GM04504 (cell line): ENCODE results near the gene CYP46A1.

Experiments used
- DNase-seq: peaks from one replicate; pipeline ENCODE4 v3.0.0-alpha.2; 2012; ENCODE audit warnings: low read depth

The CYP46A1 gene

GRCh38 chr14:99745307-99745951, 61.3 kb downstream of the CYP46A1 start:
- no peak for DNase-seq

GRCh38 chr14:99747167-99747566, 63.1 kb downstream of the CYP46A1 start:
- no peak for DNase-seq

- no peak for DNase-seq
Measured at GRCh38 chr14:99747582-99748330, 63.7 kb downstream of the CYP46A1 start.

GRCh38 chr14:99748529-99748928, 64.4 kb downstream of the CYP46A1 start:
- no peak for DNase-seq

- no peak for DNase-seq
Measured at GRCh38 chr14:99749142-99749541, 65.0 kb downstream of the CYP46A1 start.

- no peak for DNase-seq
Measured at GRCh38 chr14:99749763-99750715, 65.9 kb downstream of the CYP46A1 start.

GRCh38 chr14:99750746-99751450, 66.8 kb downstream of the CYP46A1 start:
- DNase-seq, result no peak

GRCh38 chr14:99751539-99752485, 67.7 kb downstream of the CYP46A1 start:
- no peak for DNase-seq

- DNase-seq, result no peak
Measured at GRCh38 chr14:99752486-99753121, 68.5 kb downstream of the CYP46A1 start.

- no peak for DNase-seq
Measured at GRCh38 chr14:99753225-99754140, 69.4 kb downstream of the CYP46A1 start.

GRCh38 chr14:99754141-99755067, 70.3 kb downstream of the CYP46A1 start:
- DNase-seq, result no peak

- no peak for DNase-seq
Measured at GRCh38 chr14:99755068-99755405, 70.9 kb downstream of the CYP46A1 start.

GRCh38 chr14:99755629-99756603, 71.8 kb downstream of the CYP46A1 start:
- DNase-seq, result peak; percentile 94

GRCh38 chr14:99756796-99757195, 72.7 kb downstream of the CYP46A1 start:
- DNase-seq, result no peak

GRCh38 chr14:99757331-99758070, 73.4 kb downstream of the CYP46A1 start:
- peak; percentile 97 for DNase-seq

GRCh38 chr14:99758121-99758821, 74.2 kb downstream of the CYP46A1 start:
- DNase-seq, result peak; percentile 97
